Measurements from ENCODE around the gene OR2Z1.
"Not testable (repeated sequence)": the region's sequence is repeated elsewhere in the genome, so short reads cannot be mapped to it uniquely, and the experiment has no call there.

Gene OR2Z1

DNA sequence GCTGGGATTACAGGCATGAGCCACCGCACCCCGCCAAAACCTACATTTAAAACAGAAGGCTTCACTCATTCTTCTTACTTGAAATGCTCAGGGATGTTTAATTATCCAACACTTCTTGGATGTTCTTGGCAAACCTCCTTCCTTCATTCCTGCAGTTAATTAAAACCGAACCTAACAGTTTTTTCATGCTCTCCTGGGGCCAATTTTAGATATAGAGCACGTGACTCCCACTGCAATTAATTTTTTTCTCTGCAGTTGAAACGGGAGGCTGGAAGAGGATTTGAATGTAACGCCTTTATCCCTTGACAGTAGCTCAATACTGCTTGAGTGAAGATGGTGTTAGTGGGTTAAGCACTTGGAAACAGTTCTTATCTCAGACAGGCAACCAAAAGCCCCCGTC, 18.2 kb upstream of the OR2Z1 start:
- no peak for DNase-seq

DNA sequence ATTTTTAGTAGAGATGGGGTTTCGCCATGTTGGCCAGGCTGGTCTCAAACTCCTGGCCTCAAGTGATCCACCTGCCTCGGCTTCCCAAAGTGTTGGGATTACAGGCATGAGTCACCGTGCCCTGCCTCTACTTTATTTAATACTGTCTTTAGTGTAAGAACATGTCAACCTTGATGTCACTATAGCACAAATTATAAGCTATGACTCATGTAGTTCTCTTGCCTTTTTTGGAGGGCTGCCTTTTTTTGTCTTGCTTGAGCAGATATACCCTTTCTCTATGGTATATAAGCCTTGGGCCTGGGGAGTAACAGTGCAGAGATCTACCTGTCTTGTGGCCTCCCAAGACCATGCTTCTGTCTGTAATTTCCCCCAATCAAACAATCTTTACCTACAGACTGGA, 16.1 kb upstream of the OR2Z1 start:
- DNase-seq = not testable (repeated sequence)

- no peak for DNase-seq
These were observed 15.7 kb upstream of the OR2Z1 start for GRCh38 chr19:8705742-8706141.

GRCh38 chr19:8710337-8710736, 11.1 kb upstream of the OR2Z1 start:
- not testable (repeated sequence) for DNase-seq

- DNase-seq = no peak
These were observed 598 bp downstream of the OR2Z1 start for GRCh38 chr19:8722032-8722431.

DNA sequence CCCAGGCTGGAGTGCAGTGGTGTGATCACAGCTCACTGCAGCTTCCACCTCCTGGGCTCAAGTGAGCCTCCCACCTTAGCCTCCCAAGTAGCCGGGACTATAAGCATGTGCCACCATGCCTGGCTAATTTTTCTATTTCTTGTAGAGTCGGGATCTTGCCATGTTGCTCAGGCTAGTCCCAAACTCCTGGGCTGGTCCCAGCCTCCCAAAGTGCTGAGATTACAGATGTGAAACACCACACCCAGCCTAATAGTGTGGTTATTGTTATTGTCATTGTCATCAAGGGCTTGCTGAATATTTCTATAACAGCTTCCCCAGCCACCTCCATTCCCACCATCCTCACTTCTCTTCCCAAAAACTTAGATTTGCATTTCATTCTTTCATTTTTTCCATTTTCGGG, 2.8 kb downstream of the OR2Z1 start:
- DNase-seq = no peak

- DNase-seq = no peak
These were observed 10.2 kb downstream of the OR2Z1 start for GRCh38 chr19:8731428-8732169.

- no peak for DNase-seq
These were observed 16.9 kb downstream of the OR2Z1 start for GRCh38 chr19:8738377-8738776.

- not testable (repeated sequence) for DNase-seq
These were observed 18.0 kb downstream of the OR2Z1 start for GRCh38 chr19:8739291-8740065.

- DNase-seq = not testable (repeated sequence)
These were observed 45.8 kb downstream of the OR2Z1 start for GRCh38 chr19:8767257-8767656.

GRCh38 chr19:8769265-8769664, 47.8 kb downstream of the OR2Z1 start:
- DNase-seq = not testable (repeated sequence)

- DNase-seq = not testable (repeated sequence)
These were observed 52.2 kb downstream of the OR2Z1 start for GRCh38 chr19:8773587-8773986.

Data from NCI-H1092 (cell line).